ENCODE results near the gene CDH1.

DNA sequence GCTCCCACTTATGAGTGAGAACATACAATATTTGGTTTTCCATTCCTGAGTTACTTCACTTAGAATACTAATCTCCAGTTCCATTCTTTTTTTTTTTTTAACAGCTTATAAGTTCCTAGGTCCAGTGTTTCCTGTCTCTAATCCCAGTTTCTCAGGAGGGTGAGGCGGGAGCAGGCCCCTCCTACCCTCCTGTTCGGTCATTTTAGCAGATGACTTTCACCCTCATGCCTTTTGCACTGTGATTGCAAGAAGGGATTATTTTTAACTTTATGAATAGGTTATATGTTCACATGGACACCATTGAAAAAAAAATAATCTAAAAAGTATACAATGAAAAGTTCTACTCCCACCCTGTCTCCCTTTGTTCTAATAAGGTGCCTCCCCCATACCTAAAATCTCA is 47.6 kb downstream of the CDH1 start:
- TF ChIP-seq, protein P1, sequence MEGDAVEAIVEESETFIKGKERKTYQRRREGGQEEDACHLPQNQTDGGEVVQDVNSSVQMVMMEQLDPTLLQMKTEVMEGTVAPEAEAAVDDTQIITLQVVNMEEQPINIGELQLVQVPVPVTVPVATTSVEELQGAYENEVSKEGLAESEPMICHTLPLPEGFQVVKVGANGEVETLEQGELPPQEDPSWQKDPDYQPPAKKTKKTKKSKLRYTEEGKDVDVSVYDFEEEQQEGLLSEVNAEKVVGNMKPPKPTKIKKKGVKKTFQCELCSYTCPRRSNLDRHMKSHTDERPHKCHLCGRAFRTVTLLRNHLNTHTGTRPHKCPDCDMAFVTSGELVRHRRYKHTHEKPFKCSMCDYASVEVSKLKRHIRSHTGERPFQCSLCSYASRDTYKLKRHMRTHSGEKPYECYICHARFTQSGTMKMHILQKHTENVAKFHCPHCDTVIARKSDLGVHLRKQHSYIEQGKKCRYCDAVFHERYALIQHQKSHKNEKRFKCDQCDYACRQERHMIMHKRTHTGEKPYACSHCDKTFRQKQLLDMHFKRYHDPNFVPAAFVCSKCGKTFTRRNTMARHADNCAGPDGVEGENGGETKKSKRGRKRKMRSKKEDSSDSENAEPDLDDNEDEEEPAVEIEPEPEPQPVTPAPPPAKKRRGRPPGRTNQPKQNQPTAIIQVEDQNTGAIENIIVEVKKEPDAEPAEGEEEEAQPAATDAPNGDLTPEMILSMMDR (conservative IDR thresholded peaks at IDR 0.05; ENCODE audit: low read length) = no peak
- no peak for TF ChIP-seq EZH2phosphoT487 (IDR thresholded peaks at IDR 0.05; ENCODE audit: borderline replicate concordance)

Measured in Loucy (cell line).